ENCODE results near the gene STRA6.

- TF ChIP-seq CTCF (IDR thresholded peaks at IDR 0.05; ENCODE audit: borderline replicate concordance, extremely low read depth, low read length, poor library complexity, severe bottlenecking) = no peak
- no peak for TF ChIP-seq EZH2 (IDR thresholded peaks at IDR 0.05; ENCODE audit: borderline replicate concordance, low read depth, low read length, severe bottlenecking)
Observed at GRCh38 chr15:74239051-74239705, 36.6 kb upstream of the STRA6 start.

Measured in DND-41 (cell line).